ENCODE data around the gene USF3. TPM values are rescaled to one million over a fixed set of nuclear protein-coding genes. Genes with fewer than 3 reads are reported as not detected.

The USF3 gene
- total RNA-seq, 2 donors from 2014 or later, result 22.2 to 25.3 TPM

DNA sequence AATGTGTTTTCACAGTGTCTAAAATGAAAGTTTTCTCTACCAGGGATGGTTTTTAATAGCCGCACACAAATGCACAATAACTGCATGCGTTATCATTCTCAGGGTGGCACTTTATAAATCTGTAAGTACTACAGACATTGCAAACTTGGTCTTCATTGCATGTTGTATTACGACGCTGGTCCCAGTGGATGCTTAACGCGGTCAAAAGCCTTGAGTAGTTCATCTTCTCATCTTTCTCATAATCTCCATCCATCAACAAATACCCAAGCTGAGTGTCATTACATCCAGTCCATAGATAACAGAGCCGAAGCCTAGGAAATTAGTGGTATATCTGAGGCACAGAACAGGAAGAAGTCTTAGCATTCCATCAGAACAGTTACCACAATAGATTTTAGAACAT lies 72.6 kb downstream of the USF3 start:
- WGBS, result 89% methylated on average over 7 of the region's 7 CpGs
- no peak overlapping the region for H3K4me3 ChIP-seq

DNA sequence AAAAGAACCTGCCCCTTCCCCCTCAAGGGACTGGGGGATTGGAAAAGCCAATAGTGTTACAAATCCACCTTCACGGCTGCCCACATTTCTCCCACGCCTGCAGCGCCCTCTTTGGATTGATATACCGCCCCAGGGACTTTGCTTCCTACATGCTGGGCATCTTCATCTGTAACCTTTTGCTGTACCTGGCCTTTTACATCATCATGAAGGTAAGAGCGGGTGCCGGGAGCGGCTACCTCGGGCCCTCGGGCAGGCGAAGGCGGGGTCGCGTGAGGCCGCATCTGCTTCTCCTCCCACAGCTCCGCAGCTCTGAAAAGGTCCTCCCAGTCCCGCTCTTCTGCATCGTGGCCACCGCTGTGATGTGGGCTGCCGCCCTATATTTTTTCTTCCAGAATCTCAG lies 73.1 kb downstream of the USF3 start:
- no peak overlapping the region for H3K27ac ChIP-seq
- no peak for TF ChIP-seq POLR2A (IDR thresholded peaks at IDR 0.05)
- TF ChIP-seq, protein P1, sequence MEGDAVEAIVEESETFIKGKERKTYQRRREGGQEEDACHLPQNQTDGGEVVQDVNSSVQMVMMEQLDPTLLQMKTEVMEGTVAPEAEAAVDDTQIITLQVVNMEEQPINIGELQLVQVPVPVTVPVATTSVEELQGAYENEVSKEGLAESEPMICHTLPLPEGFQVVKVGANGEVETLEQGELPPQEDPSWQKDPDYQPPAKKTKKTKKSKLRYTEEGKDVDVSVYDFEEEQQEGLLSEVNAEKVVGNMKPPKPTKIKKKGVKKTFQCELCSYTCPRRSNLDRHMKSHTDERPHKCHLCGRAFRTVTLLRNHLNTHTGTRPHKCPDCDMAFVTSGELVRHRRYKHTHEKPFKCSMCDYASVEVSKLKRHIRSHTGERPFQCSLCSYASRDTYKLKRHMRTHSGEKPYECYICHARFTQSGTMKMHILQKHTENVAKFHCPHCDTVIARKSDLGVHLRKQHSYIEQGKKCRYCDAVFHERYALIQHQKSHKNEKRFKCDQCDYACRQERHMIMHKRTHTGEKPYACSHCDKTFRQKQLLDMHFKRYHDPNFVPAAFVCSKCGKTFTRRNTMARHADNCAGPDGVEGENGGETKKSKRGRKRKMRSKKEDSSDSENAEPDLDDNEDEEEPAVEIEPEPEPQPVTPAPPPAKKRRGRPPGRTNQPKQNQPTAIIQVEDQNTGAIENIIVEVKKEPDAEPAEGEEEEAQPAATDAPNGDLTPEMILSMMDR (IDR thresholded peaks at IDR 0.05), result no peak
- TF ChIP-seq POLR2AphosphoS5 (IDR thresholded peaks at IDR 0.05), result no peak
- no peaks in the 10 kb centered on the region for H3K36me3 ChIP-seq
- 53% methylated on average over 19 of the region's 19 CpGs for WGBS
- no peaks in the 10 kb centered on the region for H3K9me3 ChIP-seq
- no peak overlapping the region for H3K4me3 ChIP-seq
- intact Hi-C loops (cut with DNase I), result loop anchor here (10.0 kb wide), 1 partner anchor 111 kb away; no protein-coding TSS in a partner anchor
- no peaks in the 10 kb centered on the region for H3K27me3 ChIP-seq (replicated peaks; ENCODE audit: insufficient read depth)
- DNase-seq (ENCODE audit: low spot score), result no peak
- no peaks in the 10 kb centered on the region for H3K4me1 ChIP-seq (replicated peaks)

More for the DNA sequence above, 72.6 kb downstream of the USF3 start:
- no peaks in the 10 kb centered on the region for H3K9me3 ChIP-seq
- no peak overlapping the region for H3K27ac ChIP-seq
- intact Hi-C loops (cut with DNase I), result loop anchor here (10.0 kb wide), 1 partner anchor 111 kb away; no protein-coding TSS in a partner anchor
- no peaks in the 10 kb centered on the region for H3K36me3 ChIP-seq
- no peak for DNase-seq (ENCODE audit: low spot score)
- H3K4me1 ChIP-seq (replicated peaks), result no peaks in the 10 kb centered on the region
- TF ChIP-seq, protein P1 (IDR thresholded peaks at IDR 0.05), result no peak
- TF ChIP-seq POLR2AphosphoS5 (IDR thresholded peaks at IDR 0.05), result no peak
- no peak for TF ChIP-seq POLR2A (IDR thresholded peaks at IDR 0.05)
- H3K27me3 ChIP-seq (replicated peaks; ENCODE audit: insufficient read depth), result no peaks in the 10 kb centered on the region

DNA sequence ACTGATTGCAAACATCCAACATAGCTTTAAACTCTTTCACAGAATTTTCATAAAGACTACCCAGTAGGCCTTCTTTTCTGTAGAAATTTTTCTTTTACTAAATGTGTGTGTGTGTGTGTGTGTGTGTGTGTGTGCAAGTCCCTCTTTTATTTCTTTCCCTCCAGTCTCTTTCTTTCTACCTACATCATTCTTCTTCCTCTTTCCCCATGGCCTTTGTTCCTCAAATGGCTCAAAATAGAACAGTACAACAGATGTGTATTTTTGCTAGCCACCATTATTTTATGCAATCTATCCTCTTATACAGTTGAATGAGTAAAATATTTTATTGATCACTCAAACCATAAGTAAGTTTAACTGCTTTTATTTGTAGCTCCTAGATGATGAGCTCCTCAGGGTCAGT lies 76.4 kb downstream of the USF3 start:
- no peaks in the 10 kb centered on the region for H3K9me3 ChIP-seq
- H3K36me3 ChIP-seq, result no peaks in the 10 kb centered on the region
- TF ChIP-seq, protein P1 (IDR thresholded peaks at IDR 0.05), result no peak
- TF ChIP-seq POLR2AphosphoS5 (IDR thresholded peaks at IDR 0.05) (no peak), POLR2A (IDR thresholded peaks at IDR 0.05) (no peak)
- H3K4me1 ChIP-seq (replicated peaks), result no peaks in the 10 kb centered on the region
- no peak overlapping the region for H3K27ac ChIP-seq
- H3K4me3 ChIP-seq, result no peak overlapping the region
- intact Hi-C loops (cut with DNase I), result loop anchor here (10.0 kb wide), 1 partner anchor 115 kb away; no protein-coding TSS in a partner anchor
- no peaks in the 10 kb centered on the region for H3K27me3 ChIP-seq (replicated peaks; ENCODE audit: insufficient read depth)
- DNase-seq (ENCODE audit: low spot score), result no peak

DNA sequence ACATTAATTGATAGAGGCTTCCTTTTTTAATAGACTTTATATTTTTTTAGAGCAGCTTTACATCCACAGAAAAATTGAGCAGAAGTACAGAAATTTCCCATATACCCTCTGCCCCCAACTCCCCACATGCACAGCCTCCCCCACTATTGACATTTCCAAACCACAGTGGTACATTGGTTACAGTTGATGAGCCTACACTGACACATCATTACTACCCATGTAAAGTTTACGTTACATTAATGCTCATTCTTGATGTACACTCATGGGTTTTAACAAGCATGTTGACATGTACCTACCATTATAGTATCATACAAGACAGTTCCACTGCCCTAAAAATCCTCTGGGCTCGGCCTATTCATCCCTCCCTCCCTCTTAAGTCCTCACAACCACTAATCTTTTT lies 78.7 kb downstream of the USF3 start:
- H3K4me3 ChIP-seq, result no peak overlapping the region
- no peaks in the 10 kb centered on the region for H3K36me3 ChIP-seq
- no peaks in the 10 kb centered on the region for H3K9me3 ChIP-seq
- WGBS, result 80% methylated on average over 2 of the region's 2 CpGs
- no peak for DNase-seq (ENCODE audit: low spot score)
- no peak for TF ChIP-seq POLR2A (IDR thresholded peaks at IDR 0.05)
- H3K4me1 ChIP-seq (replicated peaks), result no peaks in the 10 kb centered on the region
- H3K27ac ChIP-seq, result no peak overlapping the region
- H3K27me3 ChIP-seq (replicated peaks; ENCODE audit: insufficient read depth), result no peaks in the 10 kb centered on the region
- intact Hi-C loops (cut with DNase I), result no loop called here

DNA sequence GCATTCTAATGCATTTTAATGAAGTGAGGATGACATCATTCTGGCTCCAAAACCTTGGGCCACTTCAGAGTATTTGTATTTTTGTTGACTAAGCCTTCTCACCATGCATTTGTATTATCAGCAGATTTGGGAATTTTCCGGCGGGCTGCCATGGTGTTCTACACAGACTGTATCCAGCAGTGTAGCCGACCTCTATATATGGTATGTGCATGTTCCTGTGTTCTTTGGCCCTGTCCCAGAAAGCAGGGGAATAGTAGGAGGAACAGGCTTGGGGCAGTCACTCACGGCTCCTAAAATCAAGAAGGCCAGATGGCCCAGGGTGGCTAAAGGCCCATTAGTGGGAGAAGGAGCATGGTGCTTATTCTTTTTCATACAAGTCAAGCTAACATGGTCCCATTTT lies 80.5 kb downstream of the USF3 start:
- H3K36me3 ChIP-seq, result no peaks in the 10 kb centered on the region
- no peaks in the 10 kb centered on the region for H3K4me1 ChIP-seq (replicated peaks)
- H3K27me3 ChIP-seq (replicated peaks; ENCODE audit: insufficient read depth), result no peaks in the 10 kb centered on the region
- DNase-seq (ENCODE audit: low spot score), result no peak
- H3K9me3 ChIP-seq, result no peaks in the 10 kb centered on the region
- no peak for TF ChIP-seq POLR2AphosphoS5 (IDR thresholded peaks at IDR 0.05)
- TF ChIP-seq, protein P1 (IDR thresholded peaks at IDR 0.05), result no peak
- no peak for TF ChIP-seq POLR2A (IDR thresholded peaks at IDR 0.05)
- intact Hi-C loops (cut with DNase I), result no loop called here
- H3K27ac ChIP-seq, result no peak overlapping the region
- 77% methylated on average over 4 of the region's 4 CpGs for WGBS
- no peak overlapping the region for H3K4me3 ChIP-seq
